ENCODE data around the gene SETD4.
A peak's percentile ranks its signal among the peaks of the same experiment; 100 is the strongest.
"Not testable (repeated sequence)": the region's sequence is repeated elsewhere in the genome, so short reads cannot be mapped to it uniquely, and the experiment has no call there.

The SETD4 gene

GRCh38 chr21:36079671-36080070 lies 19.3 kb upstream of the SETD4 start:
- in situ Hi-C loops (cut with MboI; ENCODE audit: low sequenced_read_pairs, unreplicated experiment) = no loop called here
- no peak for TF ChIP-seq CTCF (IDR thresholded peaks at IDR 0.05; ENCODE audit: borderline replicate concordance, control extremely low read depth, extremely low read depth, insufficient read depth, missing control alignments)
- DNase-seq (ENCODE audit: low spot score) = no peak

- peak; percentile 47 for DNase-seq (ENCODE audit: low spot score)
- TF ChIP-seq CTCF (IDR thresholded peaks at IDR 0.05; ENCODE audit: borderline replicate concordance, control extremely low read depth, extremely low read depth, insufficient read depth, missing control alignments) = no peak
- in situ Hi-C loops (cut with MboI; ENCODE audit: low sequenced_read_pairs, unreplicated experiment) = no loop called here
Observed at GRCh38 chr21:36079010-36079649, 18.8 kb upstream of the SETD4 start.

- in situ Hi-C loops (cut with MboI; ENCODE audit: low sequenced_read_pairs, unreplicated experiment) = no loop called here
- no peak for DNase-seq (ENCODE audit: low spot score)
- TF ChIP-seq CTCF (IDR thresholded peaks at IDR 0.05; ENCODE audit: borderline replicate concordance, control extremely low read depth, extremely low read depth, insufficient read depth, missing control alignments) = no peak
Observed at GRCh38 chr21:36077758-36078157, 17.4 kb upstream of the SETD4 start.

GRCh38 chr21:36076878-36077655 lies 16.7 kb upstream of the SETD4 start:
- TF ChIP-seq CTCF (IDR thresholded peaks at IDR 0.05; ENCODE audit: borderline replicate concordance, control extremely low read depth, extremely low read depth, insufficient read depth, missing control alignments) = no peak
- no peak for DNase-seq (ENCODE audit: low spot score)
- in situ Hi-C loops (cut with MboI; ENCODE audit: low sequenced_read_pairs, unreplicated experiment) = no loop called here

- no peak for DNase-seq (ENCODE audit: low spot score)
- in situ Hi-C loops (cut with MboI; ENCODE audit: low sequenced_read_pairs, unreplicated experiment) = no loop called here
- no peak for TF ChIP-seq CTCF (IDR thresholded peaks at IDR 0.05; ENCODE audit: borderline replicate concordance, control extremely low read depth, extremely low read depth, insufficient read depth, missing control alignments)
Observed at GRCh38 chr21:36075953-36076352, 15.6 kb upstream of the SETD4 start.

- TF ChIP-seq CTCF (IDR thresholded peaks at IDR 0.05; ENCODE audit: borderline replicate concordance, control extremely low read depth, extremely low read depth, insufficient read depth, missing control alignments) = no peak
- no peak for DNase-seq (ENCODE audit: low spot score)
- in situ Hi-C loops (cut with MboI; ENCODE audit: low sequenced_read_pairs, unreplicated experiment) = no loop called here
Observed at GRCh38 chr21:36075171-36075570, 14.8 kb upstream of the SETD4 start.

- in situ Hi-C loops (cut with MboI; ENCODE audit: low sequenced_read_pairs, unreplicated experiment) = not testable (repeated sequence)
Observed at GRCh38 chr21:36073911-36074310, 13.6 kb upstream of the SETD4 start.

More at GRCh38 chr21:36073911-36074310, 13.6 kb upstream of the SETD4 start:
- not testable (repeated sequence) for DNase-seq (ENCODE audit: low spot score)
